HG03095 (cell line): ENCODE results near the gene FCRLB.
"Not testable (repeated sequence)": the region's sequence is repeated elsewhere in the genome, so short reads cannot be mapped to it uniquely, and the experiment has no call there.

ENCODE experiments used
- ATAC-seq: cut with Tn5 transposase; IDR thresholded peaks from one replicate; pipeline ENCODE4 v1.9.1; 2021; ENCODE audit warnings: moderate library complexity; ENCODE audit not compliant: unreplicated experiment

The FCRLB gene

DNA sequence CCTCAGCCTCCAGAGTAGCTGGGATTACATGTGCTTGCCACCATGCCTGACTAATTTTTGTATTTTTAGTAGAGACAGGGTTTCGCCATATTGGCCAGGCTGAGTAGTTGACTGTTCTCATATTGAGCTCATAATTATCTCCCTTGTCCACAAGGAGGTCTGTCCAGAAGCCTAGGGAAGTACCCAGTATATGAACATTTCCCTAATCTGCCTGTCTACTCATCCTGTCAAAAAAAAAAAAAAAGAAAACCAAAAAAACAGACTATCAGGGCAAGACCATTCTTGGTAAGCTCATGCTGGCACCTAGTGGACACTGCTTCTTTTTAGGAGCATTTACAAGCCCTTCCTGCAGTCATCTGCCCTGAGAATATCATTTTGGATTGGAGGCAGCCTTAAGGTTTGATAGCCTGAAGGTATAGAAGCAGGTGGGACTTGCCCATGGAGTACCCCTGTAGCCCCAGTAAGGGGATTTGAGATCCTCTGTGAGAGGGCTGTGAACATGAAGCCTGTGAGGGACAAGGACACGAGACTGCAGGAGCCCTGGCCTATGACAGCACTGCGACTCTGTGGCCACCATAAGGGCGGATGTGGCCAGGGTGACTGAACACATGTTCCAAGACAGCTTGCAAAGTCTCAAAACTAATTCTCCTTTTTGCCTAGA lies 17.4 kb downstream of the FCRLB start:
- ATAC-seq: peak; percentile 64

DNA sequence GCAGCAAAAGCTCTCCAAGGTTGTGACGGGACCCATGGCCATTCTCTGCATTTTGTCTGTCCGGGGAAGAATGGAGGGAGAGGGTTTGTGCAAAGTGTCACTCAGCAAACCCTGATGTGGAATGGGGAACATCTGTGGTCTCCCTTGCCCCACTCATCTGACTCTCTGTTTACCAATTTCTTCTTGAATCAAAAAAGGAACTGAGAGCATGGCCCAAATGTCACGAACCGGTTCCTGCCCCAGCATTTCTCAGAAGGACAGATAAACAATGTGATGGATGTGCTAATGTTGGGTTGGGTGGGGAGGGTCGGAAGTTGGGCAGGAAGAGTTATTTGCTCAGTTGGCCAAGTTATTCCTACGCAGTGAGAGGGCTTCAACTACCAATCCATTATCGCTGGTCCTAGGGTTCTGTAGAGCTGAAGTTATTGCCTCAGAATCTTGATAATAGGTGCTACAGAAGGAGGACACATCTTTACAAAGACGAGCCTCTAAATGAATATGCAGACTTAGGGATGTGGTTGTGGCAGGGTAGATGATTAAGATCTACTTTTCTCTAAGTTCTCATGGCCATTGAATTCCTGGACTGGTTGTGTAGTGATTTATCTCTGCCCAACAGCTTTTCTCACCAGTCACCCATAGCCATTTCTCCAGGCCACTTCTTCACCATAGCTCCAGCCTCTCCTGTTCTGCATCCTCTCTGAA lies 18.7 kb downstream of the FCRLB start:
- peak; percentile 31 for ATAC-seq

DNA sequence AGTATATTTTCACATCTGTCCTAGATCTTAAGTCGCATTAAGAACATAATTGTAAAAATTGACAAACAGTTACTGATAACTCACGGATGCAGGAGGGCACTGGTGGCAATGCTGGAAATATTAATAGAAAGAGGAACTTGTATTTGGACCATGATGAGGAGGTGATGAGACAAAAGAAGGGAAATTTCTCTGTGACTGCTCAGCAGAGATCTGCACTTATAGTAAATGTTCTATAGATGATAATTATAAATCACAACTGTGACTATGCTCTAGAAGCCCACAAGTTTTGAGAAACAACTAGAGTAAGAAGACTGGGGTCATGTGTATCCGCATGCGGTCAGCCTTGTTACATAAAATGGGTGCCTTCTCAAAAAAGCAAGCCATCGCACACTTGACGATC lies 19.6 kb downstream of the FCRLB start:
- ATAC-seq: no peak

- no peak for ATAC-seq
Measured at GRCh38 chr1:161743231-161743630, 21.9 kb downstream of the FCRLB start.

DNA sequence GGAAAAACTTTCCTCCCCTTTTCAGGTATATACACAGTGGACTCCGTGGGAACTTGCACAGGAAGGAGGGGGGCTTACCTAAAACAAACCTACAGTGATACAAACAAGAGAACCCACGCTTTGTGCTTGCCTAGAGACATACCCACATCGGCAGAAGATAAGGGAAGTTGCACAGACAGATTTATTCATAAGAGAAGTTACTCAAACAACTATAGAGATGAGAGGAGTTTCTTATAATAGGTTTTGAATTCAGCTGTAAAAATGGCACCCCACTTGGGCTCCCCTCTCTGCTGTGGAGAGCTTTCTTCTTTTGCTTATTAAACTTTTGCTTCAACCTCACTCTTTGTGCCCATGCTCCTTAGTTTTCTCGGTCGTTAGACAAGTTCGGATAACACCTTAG lies 26.5 kb downstream of the FCRLB start:
- no peak for ATAC-seq

- peak; percentile 97 for ATAC-seq
Measured at GRCh38 chr1:161749509-161750407, 28.4 kb downstream of the FCRLB start, which contains the start of gene DUSP12. Gene DUSP12 (plus strand): TSS chr1:161749786. CDS start chr1:161749802, 16 bp downstream.

- ATAC-seq: no peak
Measured at GRCh38 chr1:161763522-161764098, 42.3 kb downstream of the FCRLB start.

DNA sequence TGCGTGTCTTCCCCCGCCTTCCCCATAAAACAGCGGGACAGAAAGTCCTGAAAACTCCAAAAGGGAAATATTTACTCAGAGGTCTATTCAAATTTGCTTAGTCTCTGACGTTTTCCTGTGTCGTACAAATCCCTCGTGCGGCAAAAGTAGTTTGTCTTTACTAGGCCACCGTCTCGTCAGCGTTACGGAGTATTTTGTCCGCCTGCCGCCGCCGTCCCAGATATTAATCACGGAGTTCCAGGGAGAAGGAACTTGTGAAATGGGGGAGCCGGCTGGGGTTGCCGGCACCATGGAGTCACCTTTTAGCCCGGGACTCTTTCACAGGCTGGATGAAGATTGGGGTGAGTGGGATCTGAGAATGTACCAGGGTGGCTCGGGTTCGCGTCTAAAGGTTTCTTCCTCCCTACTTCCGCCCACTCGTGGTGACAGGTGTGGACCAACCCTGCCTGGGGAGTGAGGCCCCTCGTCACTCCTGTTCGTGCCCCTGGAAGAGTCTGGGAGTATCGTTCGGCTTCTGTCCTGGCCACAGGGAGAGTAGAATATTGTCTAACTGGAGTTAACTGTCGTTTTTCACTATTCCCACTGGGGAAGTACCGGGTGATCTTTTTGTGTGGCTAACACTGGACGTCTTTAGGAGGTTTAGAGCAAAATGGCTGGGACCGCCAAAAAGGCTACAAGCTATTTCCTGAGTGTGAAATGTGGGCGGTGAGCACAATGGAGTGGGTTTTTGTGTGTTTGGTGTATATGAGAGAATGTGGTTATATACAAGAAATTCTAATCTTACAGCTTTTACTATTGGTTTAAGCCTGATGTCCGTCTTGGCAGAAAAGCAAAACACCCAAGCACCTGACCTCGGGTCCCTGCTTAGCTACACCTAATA lies 45.0 kb downstream of the FCRLB start, which contains the start of gene ATF6:
TSS of gene ATF6 (plus strand) at position 219 of the 880 bp plus-strand sequence. CDS start at position 260, 41 bp downstream.
- ATAC-seq: peak; percentile 59

DNA sequence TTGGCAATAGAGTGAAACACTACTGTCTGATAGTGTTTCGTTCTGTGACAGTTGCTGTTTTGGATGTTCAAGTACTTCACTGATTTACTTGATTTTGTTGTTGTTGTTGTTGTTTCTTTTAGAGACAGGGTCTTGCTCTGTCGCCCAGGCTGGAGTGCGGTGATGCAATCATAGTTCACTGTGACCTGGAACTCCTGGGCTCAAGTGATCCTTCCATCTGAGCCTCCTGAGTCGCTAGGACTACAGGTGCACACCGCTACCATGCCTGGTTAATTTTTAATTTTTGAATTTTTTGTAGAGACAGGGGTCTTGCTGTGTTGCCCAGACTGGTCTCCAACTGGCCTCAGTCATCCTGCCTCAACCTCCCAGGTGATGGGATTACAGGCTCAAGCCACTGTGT lies 47.1 kb downstream of the FCRLB start:
- no peak for ATAC-seq

DNA sequence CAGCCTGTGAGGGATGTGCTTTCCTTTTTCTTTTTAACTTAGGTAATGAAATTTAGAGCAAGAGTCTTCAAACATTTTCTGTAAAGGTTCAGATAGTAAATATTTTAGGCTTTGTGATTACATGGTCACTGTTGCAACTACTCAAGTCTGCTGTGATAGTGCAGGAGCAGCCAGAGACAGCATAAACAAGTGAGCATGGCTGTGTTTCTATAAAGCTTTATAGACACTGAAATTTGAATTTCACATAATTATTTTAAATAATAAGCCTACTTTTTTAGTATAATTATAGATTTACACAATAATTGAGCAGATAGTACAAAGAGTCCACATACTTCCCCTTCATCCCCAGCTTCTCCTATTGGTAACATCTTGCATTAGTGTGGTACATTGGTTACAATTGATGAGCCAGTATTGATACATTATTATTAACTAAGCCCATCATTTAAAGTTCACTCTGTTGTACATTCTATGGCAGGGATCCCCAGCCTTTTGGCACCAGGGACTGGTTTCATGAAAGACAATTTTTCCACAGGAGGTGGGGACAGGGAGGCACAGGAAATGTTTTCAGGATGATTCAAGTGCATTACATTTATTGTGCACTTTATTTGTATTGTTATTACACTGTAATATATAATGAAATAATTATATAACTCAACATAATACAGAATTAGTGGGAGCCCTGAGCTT lies 47.8 kb downstream of the FCRLB start:
- no peak for ATAC-seq

- ATAC-seq: not testable (repeated sequence)
Measured at GRCh38 chr1:161769673-161770045, 48.3 kb downstream of the FCRLB start.

DNA sequence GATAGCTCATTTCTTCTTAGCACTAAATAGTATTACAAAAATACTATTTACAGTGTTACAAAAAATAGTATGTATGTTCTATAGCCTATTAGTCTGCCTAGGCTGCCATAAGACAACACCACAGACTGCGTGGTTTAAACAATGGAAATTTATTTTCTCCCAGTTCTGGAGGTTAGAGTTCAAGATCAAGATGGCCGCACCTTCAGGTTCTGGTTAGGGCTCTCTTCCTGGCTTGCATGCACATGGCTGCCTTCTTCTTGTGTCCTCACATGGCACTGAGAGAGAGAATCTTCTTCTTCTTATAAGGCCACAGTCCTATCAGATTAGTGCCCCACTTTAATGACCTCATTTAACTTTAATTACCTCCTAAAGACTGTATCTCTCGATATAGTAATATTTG lies 48.9 kb downstream of the FCRLB start:
- no peak for ATAC-seq

DNA sequence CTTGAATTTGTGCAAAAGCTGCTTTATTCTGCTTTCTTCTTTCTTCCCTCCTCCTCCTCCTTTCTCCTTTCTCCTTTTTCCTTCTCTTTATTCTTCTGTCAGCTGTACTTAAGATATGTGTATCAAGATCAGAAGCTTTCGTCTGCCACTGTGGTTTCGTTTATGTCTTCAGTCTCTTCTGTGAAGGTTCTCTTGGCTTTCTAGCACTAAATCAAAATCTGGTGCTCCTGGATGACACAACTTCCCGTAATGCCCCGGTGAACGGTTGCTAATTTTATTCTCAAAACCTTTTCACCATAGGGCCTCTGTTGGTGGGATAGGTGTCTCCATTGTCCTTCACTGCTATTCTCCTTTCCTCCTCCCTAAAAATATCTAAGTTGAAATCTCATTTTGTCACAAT lies 49.8 kb downstream of the FCRLB start:
- no peak for ATAC-seq

GRCh38 chr1:161771973-161772372 lies 50.6 kb downstream of the FCRLB start:
- no peak for ATAC-seq

DNA sequence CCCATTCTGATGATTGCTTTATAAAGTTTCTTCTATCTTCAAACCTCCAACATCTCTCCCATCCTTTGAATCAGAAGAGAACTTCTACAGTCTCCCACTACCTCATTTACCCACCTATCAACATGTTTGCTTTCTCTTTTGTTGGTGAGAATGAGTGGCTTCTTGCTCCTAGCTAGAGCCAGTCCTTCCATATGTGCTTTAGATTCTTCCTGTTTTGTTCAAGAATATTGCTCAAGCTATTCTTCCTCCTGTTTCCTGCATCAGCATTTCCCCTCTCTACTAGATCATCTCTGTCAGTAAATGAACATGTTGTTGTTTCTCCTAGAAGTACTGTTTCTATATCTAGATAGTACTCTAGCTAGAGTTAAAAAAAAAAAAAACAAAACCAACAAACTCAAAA lies 51.1 kb downstream of the FCRLB start:
- no peak for ATAC-seq

DNA sequence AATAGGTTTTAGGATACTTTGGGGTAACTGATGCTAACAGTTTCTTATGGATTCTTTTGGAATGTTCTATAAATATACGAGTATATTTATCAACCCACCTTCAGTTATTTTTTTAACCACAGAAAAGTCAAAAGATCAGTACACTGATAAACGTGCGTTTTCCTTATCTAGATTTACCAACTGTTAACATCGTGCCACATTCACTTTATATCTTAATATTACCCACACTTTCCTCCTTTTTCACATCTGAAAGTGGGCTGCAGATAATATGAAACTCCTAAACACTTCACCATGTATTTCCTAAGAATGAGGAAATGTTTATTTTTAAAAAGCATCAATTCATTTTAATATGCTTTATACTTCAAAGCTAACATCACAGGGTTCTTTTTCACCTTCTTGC lies 52.4 kb downstream of the FCRLB start:
- ATAC-seq: no peak

- no peak for ATAC-seq
Measured at GRCh38 chr1:161777261-161777660, 55.9 kb downstream of the FCRLB start.
